Measurements from ENCODE around the gene OR5V1. TPM values are rescaled to one million over a fixed set of nuclear protein-coding genes. Genes with fewer than 3 reads are reported as not detected.
"Not testable (repeated sequence)": the region's sequence is repeated elsewhere in the genome, so short reads cannot be mapped to it uniquely, and the experiment has no call there.

OR5V1 gene
- total and polyA plus RNA-seq, 9 donors, result not detected

DNA sequence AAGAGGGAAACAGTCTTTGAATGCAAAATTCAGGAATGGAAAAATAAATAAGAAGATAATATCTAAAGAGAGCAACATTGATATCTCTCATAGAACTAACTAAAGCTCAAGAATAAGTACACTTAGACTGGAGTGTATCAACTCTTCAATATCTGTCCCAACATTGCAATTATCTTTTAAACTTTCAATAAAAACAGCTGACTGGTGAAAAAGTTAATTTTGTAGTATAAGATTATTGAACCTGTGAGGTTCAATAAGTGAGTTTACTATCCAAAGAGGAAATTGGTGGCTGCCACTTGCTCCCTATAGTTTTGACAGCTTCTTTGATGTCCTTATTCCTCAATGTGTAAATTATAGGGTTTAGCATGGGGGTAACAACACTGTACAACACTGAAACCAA lies 13.7 kb downstream of the OR5V1 start:
- no peak for DNase-seq
- intact Hi-C loops (cut with DNase I), result no loop called here
- Histone ChIP-seq H3K4me3 (no peak overlapping the region), H3K9me3 (no peaks in the 10 kb centered on the region), H3K27ac (no peak overlapping the region), H3K36me3 (no peaks in the 10 kb centered on the region), H3K4me1 (ENCODE audit: insufficient read depth) (no peaks in the 10 kb centered on the region), H3K27me3 (no peaks in the 10 kb centered on the region)
- TF ChIP-seq, protein P1, sequence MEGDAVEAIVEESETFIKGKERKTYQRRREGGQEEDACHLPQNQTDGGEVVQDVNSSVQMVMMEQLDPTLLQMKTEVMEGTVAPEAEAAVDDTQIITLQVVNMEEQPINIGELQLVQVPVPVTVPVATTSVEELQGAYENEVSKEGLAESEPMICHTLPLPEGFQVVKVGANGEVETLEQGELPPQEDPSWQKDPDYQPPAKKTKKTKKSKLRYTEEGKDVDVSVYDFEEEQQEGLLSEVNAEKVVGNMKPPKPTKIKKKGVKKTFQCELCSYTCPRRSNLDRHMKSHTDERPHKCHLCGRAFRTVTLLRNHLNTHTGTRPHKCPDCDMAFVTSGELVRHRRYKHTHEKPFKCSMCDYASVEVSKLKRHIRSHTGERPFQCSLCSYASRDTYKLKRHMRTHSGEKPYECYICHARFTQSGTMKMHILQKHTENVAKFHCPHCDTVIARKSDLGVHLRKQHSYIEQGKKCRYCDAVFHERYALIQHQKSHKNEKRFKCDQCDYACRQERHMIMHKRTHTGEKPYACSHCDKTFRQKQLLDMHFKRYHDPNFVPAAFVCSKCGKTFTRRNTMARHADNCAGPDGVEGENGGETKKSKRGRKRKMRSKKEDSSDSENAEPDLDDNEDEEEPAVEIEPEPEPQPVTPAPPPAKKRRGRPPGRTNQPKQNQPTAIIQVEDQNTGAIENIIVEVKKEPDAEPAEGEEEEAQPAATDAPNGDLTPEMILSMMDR (IDR thresholded peaks at IDR 0.05), result no peak
- TF ChIP-seq POLR2A (IDR thresholded peaks at IDR 0.05), result no peak
- TF ChIP-seq EP300 (IDR thresholded peaks at IDR 0.05), result no peak

DNA sequence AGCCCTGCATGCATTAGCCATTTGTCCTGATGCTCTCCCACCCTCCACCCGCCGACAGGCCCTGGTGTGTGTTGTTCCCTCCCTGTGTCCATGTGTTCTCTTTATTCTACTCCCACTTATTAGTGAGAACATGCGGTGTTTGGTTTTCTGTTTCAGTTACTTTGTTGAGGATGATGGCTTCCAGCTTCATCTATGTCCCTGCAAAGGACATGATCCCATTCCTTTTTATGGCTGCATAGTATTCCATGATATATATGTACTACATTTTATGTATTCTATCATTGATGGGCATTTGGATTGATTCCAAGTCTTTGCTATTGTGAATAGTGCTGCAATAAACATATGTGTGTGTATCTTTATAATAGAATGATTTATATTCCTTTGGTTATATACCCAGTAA lies 19.3 kb downstream of the OR5V1 start:
- H3K27me3 ChIP-seq; DNase-seq; H3K9me3 ChIP-seq; H3K4me3 ChIP-seq; H3K27ac ChIP-seq; H3K36me3 ChIP-seq; H3K4me1 ChIP-seq (ENCODE audit: insufficient read depth); intact Hi-C loops (cut with DNase I): not testable (repeated sequence)
- 88 to 94% (median 89%) methylated on average over 3 of the region's 3 CpGs for WGBS, 3 donors

DNA sequence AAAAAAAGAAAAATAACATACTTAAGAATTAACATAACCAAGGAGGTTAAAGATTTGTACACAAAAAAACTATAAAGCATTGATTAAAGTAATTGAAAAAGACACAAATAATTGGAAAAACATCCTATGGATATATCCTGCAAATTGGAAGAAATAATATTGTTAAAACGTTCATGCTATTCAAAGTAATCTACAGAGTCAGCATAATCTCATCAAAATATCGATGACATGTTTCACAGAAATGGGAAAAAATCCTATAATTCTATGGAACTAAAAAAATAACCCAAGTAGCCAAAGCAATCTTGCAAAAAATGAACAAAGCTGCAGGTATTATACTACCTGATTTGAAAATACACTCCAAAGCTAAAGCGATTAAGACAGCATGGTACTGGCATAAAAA lies 23.3 kb downstream of the OR5V1 start:
- Histone ChIP-seq H3K9me3 (no peaks in the 10 kb centered on the region), H3K4me1 (ENCODE audit: insufficient read depth) (no peaks in the 10 kb centered on the region), H3K36me3 (no peaks in the 10 kb centered on the region), H3K27ac (no peak overlapping the region), H3K4me3 (no peak overlapping the region), H3K27me3 (no peaks in the 10 kb centered on the region)
- no peak for DNase-seq
- intact Hi-C loops (cut with DNase I), result no loop called here
- 59 to 75% (median 66%) methylated on average over 3 of the region's 3 CpGs for WGBS, 3 donors
- TF ChIP-seq, protein P1 (IDR thresholded peaks at IDR 0.05), result no peak
- TF ChIP-seq EP300 (IDR thresholded peaks at IDR 0.05), result no peak

DNA sequence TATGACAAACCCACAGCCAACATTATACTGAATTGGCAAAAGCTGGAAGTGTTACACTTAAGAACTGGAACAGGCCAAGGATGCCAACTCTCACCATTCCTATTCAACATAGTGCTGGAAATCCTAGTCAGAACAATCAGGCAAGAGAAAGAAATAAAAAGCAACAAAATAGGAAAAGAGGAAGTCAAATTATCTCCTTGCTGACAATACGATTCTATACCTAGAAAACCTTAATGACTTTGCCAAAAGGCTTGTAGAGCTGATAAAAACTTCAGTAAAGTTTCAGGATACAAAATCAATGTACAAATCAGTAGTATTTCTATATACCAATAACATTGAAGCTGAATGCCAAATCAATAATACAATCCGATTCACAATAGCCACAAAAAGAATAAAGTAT lies 32.4 kb downstream of the OR5V1 start:
- Histone ChIP-seq H3K4me3 (no peak overlapping the region), H3K27me3 (no peaks in the 10 kb centered on the region), H3K36me3 (no peaks in the 10 kb centered on the region), H3K4me1 (ENCODE audit: insufficient read depth) (no peaks in the 10 kb centered on the region), H3K27ac (no peak overlapping the region), H3K9me3 (no peaks in the 10 kb centered on the region)
- DNase-seq, result no peak
- WGBS, 3 donors, result 74 to 82% (median 77%) methylated on average over 2 of the region's 2 CpGs
- TF ChIP-seq POLR2A (IDR thresholded peaks at IDR 0.05), result no peak
- no peak for TF ChIP-seq EP300 (IDR thresholded peaks at IDR 0.05)
- TF ChIP-seq, protein P1 (IDR thresholded peaks at IDR 0.05), result no peak
- intact Hi-C loops (cut with DNase I), result no loop called here

DNA sequence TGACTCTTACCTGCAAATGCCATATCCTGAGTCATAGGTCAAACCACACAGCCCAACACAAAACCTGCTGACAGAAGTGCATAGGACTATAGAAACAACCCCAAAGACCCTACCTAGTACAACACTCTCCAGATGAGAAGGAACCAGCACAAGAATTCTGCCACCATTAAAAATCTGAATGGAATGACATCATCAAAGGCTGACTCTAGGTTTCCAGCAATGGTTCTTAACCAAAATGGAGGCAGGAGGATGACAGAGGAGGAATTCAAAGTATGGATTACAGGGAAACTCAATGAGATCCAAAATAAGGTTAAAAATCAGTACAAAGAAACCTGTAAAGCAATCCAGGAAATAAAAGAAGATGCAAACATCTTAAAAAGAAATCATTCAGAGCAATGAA lies 36.0 kb downstream of the OR5V1 start:
- no peak overlapping the region for H3K4me3 ChIP-seq
- DNase-seq, result no peak
- no peak for TF ChIP-seq POLR2A (IDR thresholded peaks at IDR 0.05)
- TF ChIP-seq, protein P1 (IDR thresholded peaks at IDR 0.05), result no peak
- TF ChIP-seq EP300 (IDR thresholded peaks at IDR 0.05), result no peak
- no peaks in the 10 kb centered on the region for H3K4me1 ChIP-seq (ENCODE audit: insufficient read depth)
- H3K36me3 ChIP-seq, result no peaks in the 10 kb centered on the region
- intact Hi-C loops (cut with DNase I), result no loop called here
- H3K27me3 ChIP-seq, result no peaks in the 10 kb centered on the region
- no peak overlapping the region for H3K27ac ChIP-seq
- no peaks in the 10 kb centered on the region for H3K9me3 ChIP-seq

Measured in ovary (tissue), 9 donors.